Activated B cell treated with CpG ODN at 0.5 μM for 24 hours (primary cell): ENCODE results near the gene IZUMO4. TPM values are rescaled to one million over a fixed set of nuclear protein-coding genes. Genes with fewer than 3 reads are reported as not detected.
"Not testable (repeated sequence)": the region's sequence is repeated elsewhere in the genome, so short reads cannot be mapped to it uniquely, and the experiment has no call there.

Experiments used
- ATAC-seq: fragments of 200-7000 bp; cut with Tn5 transposase; one replicate; pipeline ENCODE4 v1.10.0; 2021; ENCODE audit warnings: low read depth, mild to moderate bottlenecking, moderate library complexity
- CTCF ChIA-PET: fragments of 350-600 bp; sonication (Branson Sonifier 250); formaldehyde crosslinking; loops from one replicate; lab custom pipeline; 2021; ENCODE audit warnings: antibody characterized with exemption; lab: Charles Lee
- POLR2A ChIA-PET: fragments of 350-600 bp; sonication (Branson Sonifier 250); formaldehyde crosslinking; loops from one replicate; lab custom pipeline; 2021; ENCODE audit warnings: antibody characterized with exemption; lab: Charles Lee
- DNase-seq: peaks from one replicate; pipeline ENCODE4 v3.0.0; 2022
- H3K27ac Mint-ChIP-seq: one replicate; pipeline ENCODE4 v1.8.0; 2020; ENCODE audit warnings: mixed read lengths
- H3K27me3 Mint-ChIP-seq: one replicate; pipeline ENCODE4 v1.8.0; 2021; ENCODE audit warnings: mixed read lengths
- H3K36me3 Mint-ChIP-seq: one replicate; pipeline ENCODE4 v1.8.0; 2021; ENCODE audit warnings: low read depth, mixed read lengths
- H3K4me1 Mint-ChIP-seq: one replicate; pipeline ENCODE4 v1.8.0; 2021; ENCODE audit warnings: mixed read lengths
- H3K4me3 Mint-ChIP-seq: one replicate; pipeline ENCODE4 v1.8.0; 2020; ENCODE audit warnings: mild to moderate bottlenecking, mixed read lengths
- H3K9me3 Mint-ChIP-seq: one replicate; pipeline ENCODE4 v1.8.0; 2020; ENCODE audit warnings: mixed read lengths
- intact Hi-C: fragments of 100-400 bp; cut with micrococcal nuclease; formaldehyde crosslinking; loops from one replicate; pipeline ENCODE4 v1.15.1; 2024
- total RNA-seq: library from RNA; stranded (reverse); gene quantifications from 2 replicates; pipeline ENCODE4 v1.2.3, GENCODE V29; 2022
- TF ChIP-seq, protein P1 (sequence below): fragments of 200-600 bp; IDR thresholded peaks from one replicate; pipeline ENCODE4 v1.8.0; 2022; ENCODE audit warnings: antibody characterized with exemption, mild to moderate bottlenecking

Gene IZUMO4
- total RNA-seq, 1 donor from 2014 or later, result 78.6 TPM

DNA sequence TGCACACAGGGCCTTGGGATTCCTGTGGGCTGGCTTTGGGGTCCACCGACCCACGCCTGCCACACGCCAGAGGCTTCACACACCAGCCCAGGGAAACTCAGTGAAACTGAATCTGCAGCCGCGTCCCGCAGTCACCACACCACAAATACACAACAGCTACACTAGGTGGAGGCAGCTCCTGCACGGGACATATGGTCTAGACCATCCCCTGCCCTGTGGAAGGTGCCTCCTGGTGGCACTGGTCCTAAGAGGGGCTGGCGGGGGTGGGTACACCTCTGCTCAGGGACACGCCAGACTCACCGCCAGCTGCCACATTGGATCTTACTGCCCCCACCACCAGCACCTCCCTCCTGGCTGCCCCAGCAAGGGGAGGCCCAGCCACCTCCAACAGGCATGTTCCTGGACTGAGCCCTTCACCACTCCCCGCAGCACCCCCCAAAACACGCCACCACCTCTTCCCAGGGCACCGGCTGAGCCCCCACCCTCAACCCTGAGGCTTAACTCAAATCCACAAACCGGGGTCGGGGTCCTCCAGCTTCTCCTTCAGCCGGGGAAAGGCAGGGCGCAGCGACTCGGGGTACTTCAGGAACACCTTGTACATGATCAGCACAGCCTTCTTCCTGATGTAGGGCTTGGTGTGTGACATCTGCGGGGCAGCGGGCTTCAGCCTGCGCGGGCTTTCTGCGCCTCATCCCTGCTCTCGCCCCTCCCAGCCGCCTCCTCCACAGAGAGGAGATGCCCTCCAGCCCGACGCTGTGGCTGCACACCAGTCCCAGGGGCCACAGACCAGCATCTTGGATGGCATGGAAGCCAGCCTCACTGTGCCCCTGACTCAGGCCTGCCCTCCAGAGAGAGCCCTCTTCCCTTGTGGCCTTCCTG, 33.4 kb downstream of the IZUMO4 start:
- H3K9me3 Mint-ChIP-seq, result no peaks in the 10 kb centered on the region
- no peaks in the 10 kb centered on the region for H3K27me3 Mint-ChIP-seq
- H3K4me3 Mint-ChIP-seq, result no peak overlapping the region
- ChIA-PET POLR2A (interaction anchor here (0.5 to 1.2 kb wide), 2 partner anchors 36 to 59 kb away, joined by 3 to 4 read pairs; no protein-coding TSS in a partner anchor), CTCF (no interaction called here)
- intact Hi-C loops, result no loop called here
- TF ChIP-seq, protein P1, sequence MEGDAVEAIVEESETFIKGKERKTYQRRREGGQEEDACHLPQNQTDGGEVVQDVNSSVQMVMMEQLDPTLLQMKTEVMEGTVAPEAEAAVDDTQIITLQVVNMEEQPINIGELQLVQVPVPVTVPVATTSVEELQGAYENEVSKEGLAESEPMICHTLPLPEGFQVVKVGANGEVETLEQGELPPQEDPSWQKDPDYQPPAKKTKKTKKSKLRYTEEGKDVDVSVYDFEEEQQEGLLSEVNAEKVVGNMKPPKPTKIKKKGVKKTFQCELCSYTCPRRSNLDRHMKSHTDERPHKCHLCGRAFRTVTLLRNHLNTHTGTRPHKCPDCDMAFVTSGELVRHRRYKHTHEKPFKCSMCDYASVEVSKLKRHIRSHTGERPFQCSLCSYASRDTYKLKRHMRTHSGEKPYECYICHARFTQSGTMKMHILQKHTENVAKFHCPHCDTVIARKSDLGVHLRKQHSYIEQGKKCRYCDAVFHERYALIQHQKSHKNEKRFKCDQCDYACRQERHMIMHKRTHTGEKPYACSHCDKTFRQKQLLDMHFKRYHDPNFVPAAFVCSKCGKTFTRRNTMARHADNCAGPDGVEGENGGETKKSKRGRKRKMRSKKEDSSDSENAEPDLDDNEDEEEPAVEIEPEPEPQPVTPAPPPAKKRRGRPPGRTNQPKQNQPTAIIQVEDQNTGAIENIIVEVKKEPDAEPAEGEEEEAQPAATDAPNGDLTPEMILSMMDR, result no peak
- DNase-seq (no peak), ATAC-seq (no peak)
- H3K4me1 Mint-ChIP-seq, result no peaks in the 10 kb centered on the region
- H3K27ac Mint-ChIP-seq, result no peak overlapping the region
- peaks cover 57% of the 10 kb centered on the region for H3K36me3 Mint-ChIP-seq

DNA sequence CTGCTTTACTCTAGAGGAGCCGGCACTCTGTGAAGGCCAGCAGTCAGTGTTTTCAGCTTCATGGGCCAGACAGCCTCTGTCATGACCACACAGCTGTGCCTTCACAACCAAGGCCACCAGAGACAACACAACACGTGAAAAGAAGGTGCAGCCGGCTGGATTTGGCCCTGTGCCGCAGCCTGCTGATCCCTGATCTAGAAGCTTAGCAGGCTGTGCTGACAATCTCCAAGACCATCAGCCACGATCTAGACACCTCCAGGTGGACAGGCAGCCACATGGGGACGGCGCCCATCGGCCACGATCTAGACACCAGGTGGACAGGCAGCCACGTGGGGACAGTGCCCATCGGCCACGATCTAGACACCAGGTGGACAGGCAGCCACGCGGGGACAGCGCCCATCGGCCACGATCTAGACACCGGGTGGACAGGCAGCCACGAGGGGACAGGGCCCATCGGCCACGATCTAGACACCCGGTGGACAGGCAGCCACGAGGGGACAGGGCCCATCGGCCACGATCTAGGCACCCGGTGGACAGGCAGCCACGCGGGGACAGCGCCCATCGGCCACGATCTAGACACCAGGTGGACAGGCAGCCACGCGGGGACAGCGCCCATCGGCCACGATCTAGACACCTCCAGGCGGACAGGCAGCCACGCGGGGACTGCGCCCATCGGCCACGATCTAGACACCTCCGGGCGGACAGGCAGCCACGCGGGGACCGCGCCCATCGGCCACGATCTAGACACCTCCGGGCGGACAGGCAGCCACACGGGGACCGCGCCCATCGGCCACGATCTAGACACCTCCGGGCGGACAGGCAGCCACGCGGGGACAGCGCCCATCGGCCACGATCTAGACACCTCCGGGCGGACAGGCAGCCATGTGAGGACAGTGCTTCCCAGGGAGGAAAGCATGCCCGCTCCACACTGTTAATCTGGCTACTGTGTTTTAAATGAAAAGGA, 34.6 kb downstream of the IZUMO4 start:
- ATAC-seq, H3K27ac Mint-ChIP-seq, CTCF ChIA-PET, H3K4me1 Mint-ChIP-seq, H3K27me3 Mint-ChIP-seq, H3K4me3 Mint-ChIP-seq, DNase-seq, H3K9me3 Mint-ChIP-seq, intact Hi-C loops: not testable (repeated sequence)
- POLR2A ChIA-PET, result interaction anchor here (0.6 kb wide), 1 partner anchor 42 kb away, joined by 3 read pairs; no protein-coding TSS in a partner anchor
- H3K36me3 Mint-ChIP-seq, result peaks cover 58% of the 10 kb centered on the region

DNA sequence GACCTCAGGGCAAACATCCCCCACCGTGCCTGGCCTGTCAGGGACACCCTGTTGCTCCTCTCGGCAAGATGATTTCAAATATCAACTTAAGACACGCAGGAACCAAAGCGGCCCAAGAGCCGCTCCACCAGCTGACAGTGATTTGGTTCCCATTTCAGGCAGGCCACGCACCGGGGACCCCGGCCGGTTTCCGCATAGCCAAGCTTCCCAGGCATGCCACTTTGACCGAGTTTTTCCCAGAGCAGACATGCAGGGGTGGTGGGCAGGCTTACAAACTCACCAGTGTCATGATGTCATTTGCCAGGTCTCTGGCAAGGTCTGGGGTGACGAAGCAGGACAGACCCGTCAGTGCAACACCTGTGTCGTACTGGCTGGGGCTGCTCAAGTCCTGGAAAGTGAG, 35.5 kb downstream of the IZUMO4 start:
- H3K9me3 Mint-ChIP-seq, result no peaks in the 10 kb centered on the region
- CTCF ChIA-PET, result no interaction called here
- H3K4me1 Mint-ChIP-seq, result no peaks in the 10 kb centered on the region
- no peak overlapping the region for H3K27ac Mint-ChIP-seq
- H3K36me3 Mint-ChIP-seq, result peaks cover 56% of the 10 kb centered on the region
- intact Hi-C loops, result no loop called here
- H3K27me3 Mint-ChIP-seq, result no peaks in the 10 kb centered on the region
- TF ChIP-seq, protein P1, result no peak
- POLR2A ChIA-PET, result interaction anchor here (0.6 kb wide), 1 partner anchor 43 kb away, joined by 3 read pairs; no protein-coding TSS in a partner anchor
- ATAC-seq (no peak), DNase-seq (no peak)
- H3K4me3 Mint-ChIP-seq, result no peak overlapping the region

DNA sequence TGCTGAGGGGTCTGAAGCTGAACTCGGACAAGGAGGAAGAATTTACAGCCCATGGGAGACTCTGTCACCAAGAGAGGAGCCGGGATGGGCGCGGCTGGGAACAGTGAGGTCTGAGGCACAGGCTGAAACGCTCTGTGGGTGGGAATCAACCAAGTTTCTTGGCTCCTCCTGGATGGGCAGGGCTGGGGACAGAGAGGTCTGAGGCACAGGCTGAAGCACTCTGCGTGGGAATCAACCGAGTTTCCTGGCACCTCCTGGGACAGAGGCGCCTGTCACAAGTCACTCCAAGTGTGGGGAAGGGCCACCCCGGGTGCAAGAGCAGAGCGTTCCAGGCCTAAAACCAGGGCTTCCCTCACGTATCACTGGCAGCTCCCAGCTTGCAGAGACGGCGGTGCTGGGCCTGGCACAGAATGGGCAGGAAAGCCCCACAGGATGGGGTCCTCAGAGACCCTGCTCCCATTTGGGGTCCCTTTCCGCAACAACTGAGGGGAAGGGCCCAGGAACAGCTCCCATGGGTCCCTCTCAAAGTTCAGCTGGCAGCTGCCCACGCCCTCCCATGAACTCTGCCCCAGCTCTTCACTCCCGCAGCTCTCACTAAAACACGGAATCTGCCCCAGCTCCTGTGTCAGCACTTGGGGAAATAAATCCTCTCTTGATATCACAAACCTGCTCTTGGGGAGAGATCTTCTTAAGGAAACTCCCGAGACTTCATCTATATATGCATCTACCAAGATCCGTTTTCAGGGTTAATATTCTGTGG, 36.2 kb downstream of the IZUMO4 start:
- Mint-ChIP-seq H3K9me3 (no peaks in the 10 kb centered on the region), H3K4me3 (no peak overlapping the region), H3K4me1 (no peaks in the 10 kb centered on the region), H3K27ac (no peak overlapping the region), H3K27me3 (no peaks in the 10 kb centered on the region), H3K36me3 (peaks cover 56% of the 10 kb centered on the region)
- ChIA-PET POLR2A (no interaction called here), CTCF (no interaction called here)
- intact Hi-C loops, result no loop called here
- TF ChIP-seq, protein P1, result no peak
- ATAC-seq (no peak), DNase-seq (no peak)
